COLO829 (cell line): ENCODE results near the gene PPP3CA.
"Not testable (repeated sequence)": the region's sequence is repeated elsewhere in the genome, so short reads cannot be mapped to it uniquely, and the experiment has no call there.

Experiments used
- DNase-seq: peaks from one replicate; pipeline ENCODE4 v3.0.0; 2012; ENCODE audit warnings: low spot score

Gene PPP3CA

DNA sequence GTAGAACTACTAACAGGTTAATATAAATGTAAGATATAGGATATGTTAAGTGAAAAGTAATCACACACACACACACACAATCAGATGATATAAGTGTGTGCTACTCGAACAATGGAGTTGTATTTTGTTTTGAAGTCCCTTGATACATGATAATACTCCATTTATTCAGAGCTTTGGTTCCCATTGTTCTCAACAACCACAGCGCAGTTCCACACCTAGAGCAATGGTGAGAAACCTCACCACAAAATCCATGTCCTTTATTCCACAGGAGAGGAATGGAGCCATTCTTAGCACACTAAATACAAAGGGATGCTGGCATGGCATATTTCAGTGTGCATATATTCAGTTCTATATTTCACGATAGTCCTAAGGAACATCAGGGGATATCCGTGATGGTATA is 139.2 kb downstream of the PPP3CA start:
- DNase-seq = no peak

DNA sequence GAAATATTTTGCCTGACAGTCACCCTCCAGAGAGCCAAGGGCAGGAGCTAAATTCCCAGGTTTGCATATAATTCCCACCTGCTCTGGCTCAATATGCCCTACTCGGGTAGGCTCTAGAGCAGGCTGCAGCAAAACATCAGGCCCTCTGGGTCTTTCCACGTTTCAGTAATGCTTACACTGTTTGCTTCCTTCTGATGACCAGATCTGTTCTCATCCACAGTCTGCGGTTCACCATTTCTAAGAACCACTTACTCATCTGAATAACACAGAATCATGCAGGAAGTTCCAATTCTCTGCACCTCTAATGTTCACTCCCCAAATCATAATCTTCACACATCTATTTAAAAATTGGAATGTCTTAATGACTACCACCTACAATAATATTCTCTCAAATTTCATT is 141.4 kb downstream of the PPP3CA start:
- no peak for DNase-seq

DNA sequence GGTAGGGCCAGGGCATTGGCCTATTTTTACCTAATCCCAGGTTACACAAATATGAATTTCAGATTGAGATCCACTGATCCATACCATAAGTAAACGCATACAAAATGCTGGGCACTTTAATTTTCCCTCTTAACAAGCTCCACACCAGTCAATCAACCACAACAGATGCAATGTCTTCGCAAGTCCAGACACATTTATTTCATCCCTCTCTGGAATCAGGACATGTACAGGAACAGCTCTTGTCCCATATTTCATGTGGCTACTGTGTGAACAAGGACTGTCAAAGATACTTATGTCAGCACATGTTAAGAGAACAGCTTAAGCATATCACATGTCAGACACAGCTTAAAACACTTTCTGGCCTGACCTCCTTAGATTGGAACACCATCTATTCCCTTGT is 145.9 kb downstream of the PPP3CA start:
- no peak for DNase-seq

DNA sequence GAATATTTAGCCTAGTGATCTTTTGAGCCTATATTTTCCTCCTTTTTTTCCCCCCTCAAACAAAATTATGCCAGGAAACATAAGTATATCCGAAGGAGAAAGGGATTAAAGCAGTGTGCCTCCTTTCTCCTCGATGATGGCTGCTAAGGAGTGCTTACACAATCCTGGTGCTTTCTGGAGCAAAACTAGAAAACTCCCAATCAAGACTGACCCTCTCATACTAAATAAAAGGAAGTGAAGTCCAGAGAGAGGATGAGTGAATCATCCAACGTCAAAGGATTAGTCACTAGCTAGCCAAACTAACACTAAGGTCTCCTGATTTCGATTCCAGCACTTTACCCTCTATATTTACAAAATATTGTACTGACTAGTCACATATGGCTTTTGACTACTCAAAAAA is 146.8 kb downstream of the PPP3CA start:
- DNase-seq = peak; percentile 57

DNA sequence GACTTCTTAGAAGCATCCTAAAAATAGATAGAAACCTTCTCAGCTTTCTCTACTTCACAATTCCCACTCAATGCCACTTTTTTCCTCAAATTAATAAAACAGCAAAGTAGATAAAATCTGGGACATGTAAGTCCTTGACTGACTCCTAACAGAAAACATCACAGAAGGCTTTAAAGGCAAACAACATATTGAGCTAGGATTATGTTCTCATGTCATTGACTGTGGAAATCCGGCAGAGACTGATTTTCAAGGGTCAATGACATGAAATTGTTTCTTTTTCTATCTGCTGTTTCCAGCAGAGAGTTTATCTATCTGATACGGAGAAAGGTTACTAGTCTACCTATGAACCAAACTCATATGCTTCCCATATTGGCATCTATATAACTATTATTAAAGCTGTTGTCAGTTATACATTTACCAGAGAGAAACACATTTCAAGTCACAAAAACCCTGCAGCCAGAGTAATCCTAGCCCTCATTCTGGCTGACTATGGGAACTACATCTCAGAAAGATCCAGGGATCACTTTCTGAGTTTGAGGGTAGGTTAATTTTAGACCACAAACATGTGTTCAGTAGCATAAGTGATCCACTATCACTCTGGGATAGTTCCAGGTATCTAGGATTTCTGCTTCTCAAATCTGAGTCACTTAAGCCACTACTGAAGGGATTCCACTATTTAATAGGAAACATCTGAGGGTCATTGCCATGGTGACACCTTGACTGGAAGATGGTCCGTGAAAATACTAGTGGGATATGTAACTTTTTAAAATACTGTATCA is 147.6 kb downstream of the PPP3CA start:
- no peak for DNase-seq

DNA sequence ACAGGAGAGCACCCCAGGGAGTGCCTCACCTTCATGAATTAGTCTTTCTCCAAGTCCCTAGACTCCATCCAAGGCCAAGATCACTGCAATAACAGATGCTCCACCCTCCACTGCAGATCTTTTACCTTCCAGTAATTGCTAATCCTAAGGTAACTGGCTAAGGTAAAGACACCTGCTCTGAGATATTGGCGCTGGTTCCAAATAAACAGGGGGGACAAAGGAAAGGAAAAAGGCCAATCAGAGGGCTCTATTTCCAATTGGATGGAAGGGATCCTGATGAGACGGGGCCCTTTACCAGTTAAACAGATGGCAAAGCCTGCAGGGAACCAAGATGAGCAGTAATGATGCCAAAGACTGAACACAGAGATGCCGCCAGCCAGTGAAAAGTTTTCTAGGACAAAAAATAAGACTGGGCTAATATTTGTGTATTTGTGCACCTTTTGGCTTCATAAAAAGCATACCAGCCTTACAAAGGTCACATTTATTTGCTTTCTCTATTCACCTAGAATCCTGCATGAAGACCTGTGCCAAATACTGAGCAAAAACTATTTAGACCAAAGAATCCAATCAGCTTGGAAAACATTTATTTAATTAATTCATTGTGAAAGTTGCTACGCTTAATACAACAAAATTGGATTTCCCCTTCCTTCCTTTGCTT is 148.5 kb downstream of the PPP3CA start:
- DNase-seq = no peak

DNA sequence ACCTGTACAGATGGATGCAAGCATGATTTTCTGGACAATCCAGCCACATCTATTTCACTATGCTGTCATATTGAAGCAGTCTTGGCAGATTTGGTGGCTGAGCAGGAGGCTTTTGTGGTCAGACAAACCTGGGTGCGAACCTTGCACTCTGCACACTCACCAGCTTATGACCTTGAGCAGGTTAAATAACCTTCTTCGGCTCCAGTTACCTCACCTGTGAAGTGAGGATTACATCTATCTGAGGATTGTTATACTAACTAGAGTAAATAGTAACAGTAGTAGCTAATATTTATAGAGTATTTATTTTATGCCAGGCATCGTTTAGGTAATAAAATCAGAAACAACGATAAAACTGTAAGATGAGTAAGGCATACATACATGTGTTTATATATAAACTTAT is 150.0 kb downstream of the PPP3CA start:
- no peak for DNase-seq

DNA sequence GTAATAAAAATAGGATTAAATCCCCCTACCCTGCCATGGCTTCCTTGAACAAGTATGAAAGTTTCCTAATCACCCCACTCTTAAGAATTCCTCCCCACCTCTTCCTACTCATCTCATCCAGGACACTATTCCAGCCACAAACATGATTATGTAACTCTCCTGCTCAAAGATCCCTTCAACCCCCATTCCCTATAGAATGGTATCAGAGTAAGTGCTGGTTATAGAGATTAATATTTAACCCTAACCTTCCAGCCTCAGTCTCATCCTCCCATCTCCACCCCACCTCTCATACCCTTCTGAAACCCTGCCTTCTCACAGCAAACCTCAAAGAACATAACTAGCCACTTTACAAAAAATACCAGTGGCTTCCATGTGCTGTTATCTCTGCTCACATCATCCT is 155.1 kb downstream of the PPP3CA start:
- DNase-seq = no peak

DNA sequence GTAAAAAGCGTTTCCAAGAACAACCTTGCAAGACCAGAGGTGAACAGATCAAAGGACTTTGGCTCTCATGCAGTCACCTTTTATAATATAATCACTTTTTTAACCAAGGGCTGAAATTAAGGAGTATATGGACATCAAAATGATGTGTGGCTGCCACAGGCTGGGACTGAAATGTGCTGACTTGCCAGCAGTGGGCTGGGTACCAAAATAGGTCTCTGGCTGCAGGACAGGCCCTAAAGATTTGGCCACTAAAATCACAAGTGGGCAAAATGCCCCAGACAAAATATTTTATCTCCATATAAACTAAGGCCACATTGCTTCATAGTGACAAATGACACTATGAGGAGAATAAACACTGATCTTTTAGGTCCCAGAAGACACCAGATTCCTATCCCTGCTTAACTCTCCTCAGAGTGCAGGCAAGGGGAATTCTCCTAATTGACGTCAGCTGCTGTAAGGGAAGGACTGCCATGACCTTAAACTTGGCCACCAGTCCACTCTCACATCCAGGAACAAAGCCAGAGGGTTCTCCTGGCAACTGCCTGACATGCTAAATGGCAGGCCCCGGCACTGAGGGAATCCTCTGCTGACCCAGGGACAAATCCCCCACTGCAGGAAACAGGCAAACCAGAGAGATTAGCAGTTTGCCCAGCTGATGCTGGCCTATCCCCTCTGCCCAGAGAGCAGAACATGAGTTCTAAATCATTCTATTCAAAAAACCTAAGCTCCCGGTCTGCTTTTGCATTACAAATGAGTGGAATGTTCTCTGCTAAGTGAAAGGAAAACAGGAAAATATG is 155.8 kb downstream of the PPP3CA start:
- no peak for DNase-seq

DNA sequence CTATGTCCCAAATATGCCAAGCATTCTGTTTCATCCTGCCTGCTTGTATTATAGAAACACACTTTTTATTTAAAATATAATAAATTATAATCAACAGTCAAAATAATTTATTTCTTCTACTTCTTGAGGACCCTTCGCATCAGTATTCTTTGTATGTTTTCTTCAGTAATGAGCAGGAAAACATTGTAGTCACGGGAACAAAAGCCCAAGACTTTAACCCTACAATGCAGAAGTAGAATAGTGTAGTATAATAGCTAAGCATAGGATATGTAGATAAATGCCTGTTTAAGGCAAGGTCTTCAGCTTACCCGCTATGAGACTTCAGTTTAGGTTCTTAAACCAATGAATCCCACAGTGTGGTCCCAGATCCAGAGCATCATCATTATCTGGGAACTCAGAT is 156.6 kb downstream of the PPP3CA start:
- no peak for DNase-seq

DNA sequence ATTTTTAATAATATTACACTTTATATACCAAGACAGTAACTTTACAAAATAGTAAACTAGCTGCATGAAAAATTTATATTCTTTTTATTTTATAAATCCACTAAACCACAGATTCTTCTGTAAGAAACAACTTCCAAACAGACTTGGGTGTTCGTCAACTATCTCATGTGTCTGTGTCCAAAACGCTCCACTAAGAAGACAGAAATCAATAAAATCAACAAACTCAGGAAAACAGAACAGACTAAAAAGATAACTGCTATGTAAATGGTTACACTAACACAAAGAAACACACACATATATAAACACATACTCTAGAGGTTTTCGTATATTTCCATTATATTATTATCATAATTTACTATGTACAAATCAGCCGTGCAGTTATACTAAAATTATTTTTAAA is 158.4 kb downstream of the PPP3CA start:
- DNase-seq = no peak

DNA sequence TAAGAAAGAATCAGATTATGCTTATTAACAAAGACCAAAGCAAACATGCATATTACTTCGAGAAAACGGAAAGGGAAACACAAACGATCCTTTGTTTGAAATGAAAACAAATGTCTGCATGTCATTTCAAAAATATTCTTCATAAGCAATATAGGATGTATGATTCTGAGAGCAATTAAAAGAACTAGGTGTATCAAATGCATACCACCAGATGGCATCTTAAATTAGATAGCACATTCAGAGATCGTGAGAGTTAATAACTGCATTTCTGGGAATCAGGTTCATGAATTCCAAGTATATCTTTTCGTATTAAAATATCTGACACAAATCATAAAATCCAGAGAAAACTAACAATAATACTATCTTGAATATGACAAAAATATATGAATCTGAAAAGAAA is 159.5 kb downstream of the PPP3CA start:
- DNase-seq = peak; percentile 11

DNA sequence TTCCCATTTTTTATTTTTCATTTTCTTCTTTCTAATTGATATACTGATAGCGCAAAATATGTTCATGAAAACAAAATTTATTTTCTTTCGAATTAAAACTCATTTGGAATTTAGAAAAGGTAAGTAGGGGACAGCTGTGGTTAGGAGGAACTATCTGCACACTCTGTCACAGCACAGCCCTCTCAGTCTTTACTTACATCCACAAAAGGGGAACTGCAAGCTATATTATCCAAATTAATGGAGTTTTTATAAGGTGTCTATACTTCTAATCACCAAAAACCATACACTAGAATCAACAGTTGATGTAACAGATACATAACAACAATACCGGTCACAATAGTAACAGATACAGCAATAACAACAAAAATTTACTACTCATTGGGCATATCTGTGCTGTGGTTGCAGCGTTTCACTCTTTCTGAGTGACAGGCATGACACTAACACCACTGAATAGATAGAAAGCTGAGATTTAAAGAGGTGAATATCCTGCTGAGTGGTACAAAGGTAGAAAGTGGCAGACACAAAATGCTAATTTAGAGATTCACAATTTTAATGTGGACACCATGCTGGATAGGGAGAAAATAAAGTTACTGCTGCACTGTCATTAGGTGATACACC is 160.7 kb downstream of the PPP3CA start:
- no peak for DNase-seq

DNA sequence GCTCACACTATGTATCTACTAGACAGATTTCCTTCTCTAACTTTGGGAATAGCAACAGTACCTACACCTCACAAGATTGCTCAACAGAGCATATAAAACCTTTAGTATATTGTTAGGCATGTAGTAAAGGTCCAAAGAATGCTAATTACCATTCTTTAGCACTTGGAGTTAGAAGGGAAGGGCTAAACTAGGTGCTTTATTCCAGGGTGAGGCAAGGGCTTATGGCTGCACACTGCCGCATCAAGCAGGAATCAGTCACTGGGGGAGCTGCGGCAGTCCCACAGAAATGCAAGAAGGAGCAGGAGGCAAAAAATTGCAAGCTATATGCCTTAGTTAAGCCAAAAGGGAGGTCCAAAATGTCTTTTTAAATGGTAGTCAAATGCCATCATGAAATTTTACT is 162.7 kb downstream of the PPP3CA start:
- DNase-seq = no peak

DNA sequence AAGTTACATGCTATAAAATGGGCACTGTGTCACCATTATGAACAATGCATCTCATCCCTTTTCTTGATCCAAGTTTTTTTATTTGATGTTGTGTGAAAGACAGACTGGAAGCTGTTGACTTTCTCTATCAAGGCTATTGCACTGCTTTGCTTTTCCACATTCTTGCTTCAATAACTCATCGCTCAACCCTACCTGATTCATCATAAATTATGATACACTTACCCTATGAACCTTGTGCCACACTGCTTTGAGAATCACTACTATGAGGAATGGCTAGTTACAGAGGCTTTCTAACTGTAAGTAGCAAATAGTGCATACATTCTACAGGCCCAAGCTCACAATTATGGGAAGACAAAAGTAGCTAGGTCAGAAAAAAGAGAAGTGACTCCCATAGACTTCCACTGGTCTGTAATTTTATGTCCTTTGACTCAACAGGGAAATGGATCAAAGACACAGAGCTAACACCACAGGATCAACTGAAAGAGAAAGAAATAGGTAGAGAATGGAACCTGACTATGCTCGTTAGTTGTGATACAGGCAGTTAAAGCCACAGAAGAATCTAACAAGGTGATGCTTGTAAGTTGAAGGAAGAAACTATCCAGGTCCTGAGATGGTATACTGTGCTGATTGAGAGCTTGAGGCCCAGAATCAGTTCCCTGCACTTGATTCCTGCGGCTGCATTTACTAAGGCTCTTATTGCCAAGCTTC is 163.5 kb downstream of the PPP3CA start:
- DNase-seq = no peak

DNA sequence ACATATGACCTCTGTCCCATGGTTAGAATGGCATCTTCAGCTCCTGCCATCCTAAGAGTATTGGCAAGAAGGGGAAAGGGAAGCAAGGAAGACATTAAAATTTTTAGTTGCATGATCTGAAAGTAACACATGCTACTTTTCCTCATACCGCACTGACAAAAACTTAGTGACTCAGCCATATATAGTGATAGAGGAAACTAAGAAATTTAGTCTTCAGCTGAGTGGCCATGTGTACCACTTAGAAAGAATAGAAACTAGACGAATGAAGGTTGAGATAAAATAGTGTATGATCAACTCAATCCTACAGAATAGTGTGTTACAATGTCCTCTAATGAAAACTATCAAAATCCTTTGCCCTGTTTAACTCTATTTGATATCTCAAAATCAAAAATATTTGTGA is 164.1 kb downstream of the PPP3CA start:
- DNase-seq = no peak

DNA sequence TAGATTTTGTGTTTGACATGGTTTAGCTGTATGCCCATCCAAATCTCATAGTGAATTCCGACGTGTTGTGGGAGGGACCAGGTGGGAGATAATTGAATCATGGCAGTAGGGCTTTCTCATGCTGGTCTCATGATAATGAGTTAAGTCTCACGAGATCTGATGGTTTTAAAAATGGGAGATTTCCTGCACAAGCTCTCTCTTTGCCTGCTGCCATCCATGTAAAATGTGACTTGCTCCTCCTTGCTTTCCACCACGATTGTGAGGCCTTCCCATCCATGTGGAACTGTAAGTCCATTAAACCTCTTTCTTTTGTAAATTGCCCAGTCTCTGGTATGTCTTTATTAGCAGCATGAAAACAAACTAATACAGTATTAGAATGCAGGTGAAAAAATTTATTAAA is 164.6 kb downstream of the PPP3CA start:
- DNase-seq = not testable (repeated sequence)

DNA sequence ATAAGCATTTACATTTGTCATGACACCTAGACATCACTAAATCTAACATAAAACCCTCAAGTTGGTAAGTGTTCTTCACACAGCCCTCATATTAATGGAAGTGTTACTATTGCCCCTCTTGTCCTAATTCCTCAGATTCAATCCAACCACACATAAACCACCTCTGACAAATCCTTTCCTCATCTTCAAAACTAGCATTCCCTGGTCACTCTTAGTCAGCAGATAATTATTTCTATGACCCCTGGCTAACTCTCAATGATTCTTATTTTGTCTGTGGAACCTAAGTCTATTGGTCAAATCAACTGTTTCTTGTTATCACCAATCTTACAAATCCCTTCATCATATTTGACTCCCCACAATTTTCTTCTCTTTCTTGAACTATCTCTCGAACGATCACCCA is 168.6 kb downstream of the PPP3CA start:
- no peak for DNase-seq

DNA sequence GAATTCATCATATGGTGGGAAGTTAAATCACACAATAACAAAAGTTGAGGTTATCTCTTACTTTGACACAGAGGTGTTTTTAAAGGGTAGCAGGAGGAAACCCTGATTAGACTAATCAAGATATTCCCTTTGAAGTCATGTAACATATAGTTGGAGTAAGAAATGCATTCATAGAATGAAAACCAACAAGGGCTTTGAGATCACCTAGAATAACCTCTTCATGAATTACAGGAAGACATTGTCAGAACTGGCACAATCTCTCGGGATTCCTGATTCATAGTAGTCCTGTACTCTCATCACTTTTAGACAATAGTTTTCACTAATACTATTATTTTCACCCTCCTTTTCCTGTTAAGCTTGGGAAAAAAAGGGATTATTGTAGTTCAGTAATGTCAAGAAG is 170.2 kb downstream of the PPP3CA start:
- no peak for DNase-seq

DNA sequence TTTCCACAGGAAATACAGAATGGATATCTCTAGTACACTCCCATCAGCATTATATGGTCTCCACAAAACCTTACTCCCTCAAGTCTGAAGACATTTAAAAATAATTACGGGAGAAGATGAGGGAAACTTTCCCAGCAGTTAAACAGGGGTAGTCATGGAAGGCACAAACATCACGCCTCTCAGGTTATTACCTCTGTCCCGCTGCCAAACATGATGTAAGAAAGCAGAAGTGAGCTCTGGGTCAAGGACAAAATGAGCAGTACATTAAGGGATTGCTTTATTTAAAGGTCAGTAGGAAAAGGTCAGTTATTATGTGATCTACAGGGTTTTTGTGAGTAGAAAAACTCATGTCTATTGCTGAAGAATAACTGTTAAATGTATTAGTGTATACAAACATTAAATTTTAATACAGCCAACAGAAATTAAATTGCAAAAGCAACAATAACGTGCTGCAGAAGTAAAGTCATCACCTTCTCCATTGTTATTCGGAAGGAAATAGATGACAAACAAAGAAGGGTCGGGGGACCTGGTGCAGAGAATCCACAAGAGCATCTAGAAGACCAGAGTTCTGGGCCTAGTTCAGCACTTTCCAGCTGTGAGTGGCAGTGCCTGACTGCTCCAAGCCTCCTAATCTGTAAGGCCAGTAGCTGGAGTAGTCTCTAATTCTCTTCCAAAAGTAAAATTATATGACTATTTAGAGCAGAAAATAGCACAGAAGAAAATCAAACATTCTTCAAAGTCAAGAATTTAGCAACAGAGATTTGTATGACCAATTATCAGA is 171.2 kb downstream of the PPP3CA start:
- no peak for DNase-seq

DNA sequence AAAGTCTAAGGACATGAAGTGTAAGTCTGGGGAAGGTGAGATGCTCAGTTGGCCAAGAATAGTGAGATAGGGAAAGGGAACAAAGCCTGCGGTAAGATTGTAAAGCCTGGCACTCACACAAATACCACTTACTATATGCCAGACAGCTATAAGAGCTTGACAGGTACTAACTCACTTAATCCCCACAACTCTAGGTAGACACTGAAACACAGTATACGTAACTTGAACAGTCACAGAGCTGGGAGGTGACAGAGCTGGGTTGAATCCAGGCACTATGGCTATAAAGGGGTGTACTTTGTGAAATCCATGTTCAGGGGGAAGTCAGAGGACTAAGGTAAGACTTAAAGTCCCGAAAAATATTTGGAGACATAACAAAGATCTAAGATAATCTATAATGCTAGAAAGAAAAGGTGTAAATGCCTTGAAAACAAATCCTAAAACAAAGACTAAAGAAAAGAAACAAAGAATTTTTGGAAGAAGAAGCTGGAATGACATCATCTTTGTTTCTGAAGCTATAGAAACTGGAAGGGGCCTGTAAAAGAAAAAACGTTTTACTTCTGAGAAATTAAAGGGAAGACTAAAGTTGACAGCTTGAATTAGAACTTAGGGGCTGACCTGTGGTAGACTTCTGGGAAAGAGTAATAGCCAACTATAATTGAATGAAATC is 172.5 kb downstream of the PPP3CA start:
- DNase-seq = no peak
